ENCODE measurements around the gene NUP50. TPM values are rescaled to one million over a fixed set of nuclear protein-coding genes. Genes with fewer than 3 reads are reported as not detected.

NUP50 gene
- total RNA-seq, 1 donor from 2014 or later, result 103 TPM

GRCh38 chr22:45216133-45217003, 52.6 kb downstream of the NUP50 start:
- peaks cover 4% of the 10 kb centered on the region for H3K4me1 Mint-ChIP-seq (ENCODE audit: unreplicated experiment)
- H3K27ac Mint-ChIP-seq (ENCODE audit: unreplicated experiment), result no peak overlapping the region
- no peak overlapping the region for H3K4me3 Mint-ChIP-seq (ENCODE audit: unreplicated experiment)

GRCh38 chr22:45217345-45217744, 53.6 kb downstream of the NUP50 start:
- H3K4me1 Mint-ChIP-seq (ENCODE audit: unreplicated experiment), result peaks cover 4% of the 10 kb centered on the region
- TF ChIP-seq CTCF (IDR thresholded peaks at IDR 0.05; ENCODE audit: unreplicated experiment), result no peak
- no peak overlapping the region for H3K27ac Mint-ChIP-seq (ENCODE audit: unreplicated experiment)
- peaks cover 2% of the 10 kb centered on the region for H3K27me3 Mint-ChIP-seq (ENCODE audit: unreplicated experiment)
- H3K4me3 Mint-ChIP-seq (ENCODE audit: unreplicated experiment), result no peak overlapping the region
- no peak for DNase-seq (ENCODE audit: low spot score)
- H3K36me3 Mint-ChIP-seq (ENCODE audit: low read depth, unreplicated experiment), result no peaks in the 10 kb centered on the region
- no peaks in the 10 kb centered on the region for H3K9me3 Mint-ChIP-seq (ENCODE audit: unreplicated experiment)

More at GRCh38 chr22:45216133-45217003, 52.6 kb downstream of the NUP50 start:
- no peaks in the 10 kb centered on the region for H3K36me3 Mint-ChIP-seq (ENCODE audit: low read depth, unreplicated experiment)
- H3K27me3 Mint-ChIP-seq (ENCODE audit: unreplicated experiment), result peaks cover 2% of the 10 kb centered on the region
- no peaks in the 10 kb centered on the region for H3K9me3 Mint-ChIP-seq (ENCODE audit: unreplicated experiment)
- no peak for DNase-seq (ENCODE audit: low spot score)
- no peak for TF ChIP-seq CTCF (IDR thresholded peaks at IDR 0.05; ENCODE audit: unreplicated experiment)

GRCh38 chr22:45217806-45218205, 54.1 kb downstream of the NUP50 start:
- Mint-ChIP-seq H3K4me1 (ENCODE audit: unreplicated experiment) (peaks cover 8% of the 10 kb centered on the region), H3K27ac (ENCODE audit: unreplicated experiment) (no peak overlapping the region), H3K4me3 (ENCODE audit: unreplicated experiment) (no peak overlapping the region), H3K36me3 (ENCODE audit: low read depth, unreplicated experiment) (no peaks in the 10 kb centered on the region), H3K27me3 (ENCODE audit: unreplicated experiment) (no peaks in the 10 kb centered on the region), H3K9me3 (ENCODE audit: unreplicated experiment) (no peaks in the 10 kb centered on the region)
- TF ChIP-seq CTCF (IDR thresholded peaks at IDR 0.05; ENCODE audit: unreplicated experiment), result no peak
- DNase-seq (ENCODE audit: low spot score), result no peak

DNA sequence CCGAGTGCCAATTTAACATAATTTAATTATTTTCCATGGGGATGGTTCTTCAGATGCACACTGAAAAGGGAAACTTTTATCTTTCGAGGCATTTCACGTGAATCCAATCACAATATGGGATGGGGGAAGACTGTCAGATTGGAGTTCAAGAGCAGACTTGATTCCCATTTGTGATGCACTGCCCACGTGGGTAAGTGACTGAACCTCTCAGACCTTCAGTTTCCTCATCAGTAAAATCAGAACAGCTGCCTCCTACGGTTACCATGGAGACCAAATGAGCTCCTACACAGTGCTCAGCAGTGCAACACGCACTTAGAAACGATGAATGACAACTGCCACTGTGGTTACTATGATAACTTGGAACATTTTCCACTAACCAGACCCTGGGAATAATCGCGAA, 55.3 kb downstream of the NUP50 start:
- DNase-seq (ENCODE audit: low spot score), result no peak
- Mint-ChIP-seq H3K4me1 (ENCODE audit: unreplicated experiment) (peaks cover 18% of the 10 kb centered on the region), H3K9me3 (ENCODE audit: unreplicated experiment) (no peaks in the 10 kb centered on the region), H3K27me3 (ENCODE audit: unreplicated experiment) (peaks cover under 1% of the 10 kb centered on the region), H3K36me3 (ENCODE audit: low read depth, unreplicated experiment) (no peaks in the 10 kb centered on the region), H3K27ac (ENCODE audit: unreplicated experiment) (no peak overlapping the region), H3K4me3 (ENCODE audit: unreplicated experiment) (no peak overlapping the region)
- no peak for TF ChIP-seq CTCF (IDR thresholded peaks at IDR 0.05; ENCODE audit: unreplicated experiment)

DNA sequence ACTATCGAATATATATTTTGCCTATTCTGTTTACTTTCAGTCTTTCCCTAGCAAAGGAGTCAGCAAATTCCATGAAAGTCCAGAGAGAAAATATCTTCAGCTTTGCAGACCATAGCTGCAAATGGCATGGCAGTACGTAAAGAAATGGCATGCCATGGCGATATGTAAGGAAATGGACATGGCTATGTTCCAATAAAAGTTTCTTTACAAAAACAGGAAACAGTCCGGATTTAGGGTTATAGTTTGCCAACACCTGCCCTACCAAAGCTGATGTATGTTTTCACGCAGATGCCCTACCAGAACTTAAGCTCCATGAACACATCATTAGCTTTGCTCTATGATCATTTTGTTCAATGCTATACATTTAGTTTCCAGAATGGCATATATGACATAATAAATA, 57.5 kb downstream of the NUP50 start:
- H3K27ac Mint-ChIP-seq (ENCODE audit: unreplicated experiment), result no peak overlapping the region
- peaks cover 22% of the 10 kb centered on the region for H3K4me1 Mint-ChIP-seq (ENCODE audit: unreplicated experiment)
- no peak for DNase-seq (ENCODE audit: low spot score)
- H3K4me3 Mint-ChIP-seq (ENCODE audit: unreplicated experiment), result no peak overlapping the region
- H3K36me3 Mint-ChIP-seq (ENCODE audit: low read depth, unreplicated experiment), result no peaks in the 10 kb centered on the region
- no peak for TF ChIP-seq CTCF (IDR thresholded peaks at IDR 0.05; ENCODE audit: unreplicated experiment)
- peaks cover 7% of the 10 kb centered on the region for H3K27me3 Mint-ChIP-seq (ENCODE audit: unreplicated experiment)
- H3K9me3 Mint-ChIP-seq (ENCODE audit: unreplicated experiment), result no peaks in the 10 kb centered on the region

All from endothelial cell (in vitro differentiated cells).